ENCODE results near the gene TRIM47.
"Not testable (repeated sequence)": the region's sequence is repeated elsewhere in the genome, so short reads cannot be mapped to it uniquely, and the experiment has no call there.

Gene TRIM47

DNA sequence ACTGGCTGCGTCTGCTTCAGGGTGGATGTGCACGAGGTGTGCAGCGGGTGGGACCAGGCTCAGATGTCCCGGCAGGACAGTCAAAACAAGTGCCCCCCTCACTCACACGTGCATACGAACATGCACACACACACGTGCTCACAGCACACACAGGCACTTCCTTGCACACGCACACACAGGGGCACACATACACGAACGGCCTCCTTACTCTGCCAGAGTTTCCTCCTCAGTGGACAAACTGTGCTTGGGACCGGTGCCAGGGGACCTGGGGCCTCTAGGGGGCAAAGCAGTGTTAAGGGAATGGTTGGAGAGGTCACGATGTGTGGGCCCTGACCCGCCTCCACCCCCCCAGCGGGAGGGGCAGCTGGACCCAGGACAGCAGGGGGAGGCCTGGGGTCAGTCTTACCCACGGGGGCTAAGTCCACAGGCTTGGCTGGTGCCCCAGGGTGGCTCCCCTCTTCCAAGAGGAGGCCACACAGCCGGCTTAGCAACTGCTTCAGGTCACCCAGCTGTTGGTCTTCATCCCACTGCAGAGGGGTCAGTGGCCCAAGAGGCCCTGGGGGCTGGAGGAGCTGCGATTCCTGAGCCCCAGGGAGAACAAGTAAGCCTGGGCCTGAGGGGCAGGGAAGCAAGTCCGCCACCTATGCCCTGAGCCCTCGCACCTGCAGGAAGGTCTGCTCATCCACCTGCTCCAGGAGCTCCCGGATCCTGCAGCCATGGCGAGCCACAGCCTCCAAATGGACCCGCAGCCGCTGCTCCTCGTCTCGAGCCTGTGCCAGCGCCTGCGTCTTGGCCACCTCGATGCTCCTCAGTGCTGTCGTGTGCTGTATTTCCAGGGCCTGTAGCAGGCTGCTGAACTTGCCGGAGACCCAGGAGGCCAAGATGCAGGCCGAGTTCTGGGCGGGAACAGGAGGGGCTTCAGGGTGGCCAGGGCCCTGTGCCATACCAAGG lies 13.5 kb upstream of the TRIM47 start:
- no peak for DNase-seq (ENCODE audit: low read depth)

DNA sequence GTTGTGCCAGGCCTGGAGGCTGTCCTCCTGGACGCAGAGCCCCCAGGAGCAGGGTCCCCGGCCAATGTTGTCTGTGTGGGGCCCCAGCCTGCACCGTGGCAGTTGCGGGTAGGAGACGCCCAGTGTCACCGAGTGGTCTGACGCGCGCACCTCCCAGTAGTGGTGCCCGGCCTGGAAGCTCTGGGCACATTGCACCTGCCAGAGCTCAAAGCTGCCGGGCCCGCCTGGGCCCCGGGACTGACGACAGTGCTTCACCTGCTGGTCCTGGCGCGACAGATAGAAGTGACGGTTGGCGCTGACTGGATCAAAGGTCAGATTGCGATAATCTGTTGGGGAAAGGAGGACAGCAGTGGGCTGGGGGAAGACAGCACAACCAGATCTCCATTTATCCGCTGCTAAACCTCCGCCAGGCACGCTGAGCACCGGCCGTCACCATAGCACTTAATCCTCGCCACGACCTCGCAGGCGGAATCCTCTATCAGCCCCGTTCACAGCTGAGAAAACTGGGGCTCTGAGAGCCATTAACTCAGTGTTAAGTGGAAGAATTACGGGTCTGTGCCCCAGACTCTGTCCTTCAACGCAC lies 12.7 kb upstream of the TRIM47 start:
- no peak for DNase-seq (ENCODE audit: low read depth)

DNA sequence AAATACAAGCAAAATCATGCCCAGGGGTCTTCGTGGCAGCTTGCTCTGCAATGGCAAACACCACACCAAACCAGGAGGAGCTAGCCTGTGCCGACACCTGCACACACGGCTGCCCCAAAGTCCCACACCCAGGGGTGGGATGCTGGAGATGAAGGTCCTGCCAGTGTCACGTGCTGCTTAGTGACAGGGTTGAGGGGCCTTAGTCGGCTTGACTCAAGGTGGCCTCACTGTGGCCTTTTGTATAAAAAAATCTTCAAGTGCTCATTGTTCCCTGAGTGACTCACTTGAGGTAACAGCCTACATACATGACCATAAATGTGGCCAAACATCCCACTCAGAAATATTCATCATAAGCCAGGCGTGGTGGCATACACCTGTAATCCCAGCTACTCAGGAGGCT lies 11.1 kb upstream of the TRIM47 start:
- no peak for DNase-seq (ENCODE audit: low read depth)

DNA sequence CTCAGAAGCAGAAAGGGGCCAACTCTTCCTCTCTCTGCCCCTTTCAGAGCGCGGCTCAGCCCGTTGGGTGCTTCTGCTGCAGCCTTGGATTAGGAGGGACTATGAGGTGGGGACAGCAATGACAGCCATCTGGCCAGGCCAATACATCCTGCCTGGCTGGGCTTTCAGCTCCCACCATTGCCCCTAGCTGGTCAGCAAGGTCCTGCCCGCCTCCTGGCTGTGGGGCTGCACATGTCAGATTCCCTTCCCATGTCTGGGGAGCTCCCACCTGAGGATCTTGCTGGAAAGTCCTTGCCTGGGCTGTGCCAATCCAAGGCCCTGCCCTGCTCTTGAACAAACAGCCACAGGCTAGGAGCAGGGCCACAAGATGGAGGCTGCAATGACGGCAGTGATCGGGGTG lies 10.1 kb upstream of the TRIM47 start:
- no peak for DNase-seq (ENCODE audit: low read depth)

DNA sequence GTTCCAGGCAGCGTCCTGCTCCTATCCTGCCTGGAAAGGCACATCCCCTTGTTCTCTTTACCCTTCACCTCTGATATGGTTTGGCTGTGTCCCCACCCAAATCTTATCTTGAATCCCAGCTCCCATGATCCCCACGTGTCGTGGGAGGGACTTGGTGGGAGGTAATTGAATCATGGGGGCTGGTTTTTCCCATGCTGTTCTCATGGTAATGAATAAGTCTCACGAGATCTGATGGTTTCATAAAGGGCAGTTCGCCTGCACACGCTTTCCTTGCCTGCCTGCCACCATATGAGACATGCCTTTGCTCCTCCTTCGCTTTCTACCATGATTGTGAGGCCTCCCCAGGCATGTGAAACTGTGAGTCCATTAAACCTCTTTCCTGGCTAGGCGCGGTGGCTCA lies 7.5 kb upstream of the TRIM47 start:
- DNase-seq (ENCODE audit: low read depth) = not testable (repeated sequence)

DNA sequence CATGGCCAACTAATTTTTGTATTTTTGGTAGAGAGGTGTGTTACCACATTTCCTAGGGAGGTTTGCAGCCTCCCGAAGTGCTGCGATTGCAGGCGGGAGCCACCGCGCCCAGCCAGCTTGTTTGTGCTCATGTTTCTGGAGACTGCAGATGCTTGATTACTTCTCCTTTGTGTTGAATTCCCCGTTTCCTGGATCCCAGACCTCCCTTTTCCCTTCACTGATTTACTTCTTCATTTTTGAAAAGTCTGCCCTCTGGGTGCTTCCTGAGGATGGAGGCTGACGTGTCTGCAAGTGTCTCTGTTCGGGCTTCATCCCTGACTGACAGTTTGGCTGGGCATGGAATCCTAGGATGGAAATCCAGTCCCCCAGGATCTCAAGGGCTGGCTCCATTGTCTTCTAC lies 7.0 kb upstream of the TRIM47 start:
- DNase-seq (ENCODE audit: low read depth) = no peak

DNA sequence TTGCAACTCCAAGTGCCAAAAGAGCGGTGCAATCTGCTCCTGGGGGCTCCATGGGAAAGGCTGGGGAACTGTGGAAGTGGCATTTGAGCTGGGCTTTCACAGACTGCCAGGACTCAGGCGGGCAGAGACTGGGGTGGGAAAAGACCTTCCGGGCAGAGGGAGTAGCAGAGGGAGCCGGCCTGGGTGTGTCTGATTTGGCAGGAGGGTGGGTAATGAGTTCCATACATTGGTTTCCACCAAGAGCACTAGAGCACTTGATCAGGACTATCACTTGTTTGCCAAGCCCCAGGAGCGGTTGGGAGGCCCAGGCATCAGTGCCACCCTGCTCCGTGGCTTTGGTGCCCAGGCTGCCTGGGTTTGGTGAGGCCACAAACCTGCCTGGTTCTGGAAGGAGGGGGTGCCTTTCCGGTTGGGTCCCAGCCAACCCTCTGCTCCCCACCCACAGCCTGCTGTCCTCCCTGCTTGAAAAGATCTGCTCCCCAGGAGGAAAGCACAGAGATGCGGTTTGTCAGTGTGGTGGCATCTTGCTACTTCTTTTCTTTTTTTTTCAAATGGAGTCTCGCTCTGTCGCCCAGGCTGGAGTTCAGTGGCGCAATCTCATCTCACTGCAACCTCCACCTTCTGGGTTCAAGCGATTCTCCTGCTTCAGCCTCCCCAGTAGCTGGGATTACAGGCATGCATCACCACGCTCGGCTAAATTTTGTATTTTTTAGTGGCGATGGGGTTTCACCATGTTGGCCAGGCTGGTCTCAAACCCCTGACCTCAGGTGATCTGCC lies 3.5 kb upstream of the TRIM47 start:
- no peak for DNase-seq (ENCODE audit: low read depth)

DNA sequence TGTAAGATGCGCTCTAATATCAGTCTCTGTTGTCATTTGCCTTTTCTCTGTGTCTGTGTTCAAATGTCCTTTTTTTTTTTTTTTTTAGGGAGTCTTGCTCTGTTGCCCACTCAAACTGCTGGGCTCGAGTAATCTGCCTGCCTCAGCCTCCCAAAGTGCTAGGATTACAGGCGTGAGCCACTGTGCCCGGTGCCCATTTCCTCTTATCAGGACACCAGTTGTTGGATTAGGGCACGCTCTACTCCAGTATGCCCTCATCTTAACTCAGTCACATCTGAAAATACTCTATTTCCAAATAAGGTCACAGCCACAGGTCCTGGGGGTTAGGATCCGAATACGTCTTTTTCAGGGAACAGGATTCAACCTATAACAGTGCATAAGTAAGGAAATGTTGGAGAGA lies 1.9 kb upstream of the TRIM47 start:
- DNase-seq (ENCODE audit: low read depth) = no peak

DNA sequence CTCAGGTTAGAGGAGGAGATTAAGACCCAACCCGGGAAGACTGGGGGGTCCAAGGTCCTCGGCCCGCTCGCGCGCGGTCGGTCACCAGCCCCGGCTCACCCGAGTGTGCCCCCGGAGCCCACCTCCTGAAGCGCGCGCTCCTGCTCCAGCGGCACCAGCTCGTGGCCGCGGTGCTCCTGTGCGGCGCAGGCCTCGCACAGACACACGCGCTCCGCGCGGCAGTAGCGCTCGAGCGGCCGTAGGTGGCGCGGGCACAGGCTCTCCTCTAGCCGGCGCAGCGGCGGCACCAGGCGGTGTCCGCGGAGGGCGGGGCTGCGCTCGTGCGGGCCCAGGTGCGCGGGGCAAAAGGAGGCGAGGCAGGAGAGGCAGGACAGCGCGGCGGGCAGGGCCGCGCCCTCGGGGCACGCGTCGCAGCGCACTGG lies 618 bp downstream of the TRIM47 start:
- DNase-seq (ENCODE audit: low read depth) = no peak

DNA sequence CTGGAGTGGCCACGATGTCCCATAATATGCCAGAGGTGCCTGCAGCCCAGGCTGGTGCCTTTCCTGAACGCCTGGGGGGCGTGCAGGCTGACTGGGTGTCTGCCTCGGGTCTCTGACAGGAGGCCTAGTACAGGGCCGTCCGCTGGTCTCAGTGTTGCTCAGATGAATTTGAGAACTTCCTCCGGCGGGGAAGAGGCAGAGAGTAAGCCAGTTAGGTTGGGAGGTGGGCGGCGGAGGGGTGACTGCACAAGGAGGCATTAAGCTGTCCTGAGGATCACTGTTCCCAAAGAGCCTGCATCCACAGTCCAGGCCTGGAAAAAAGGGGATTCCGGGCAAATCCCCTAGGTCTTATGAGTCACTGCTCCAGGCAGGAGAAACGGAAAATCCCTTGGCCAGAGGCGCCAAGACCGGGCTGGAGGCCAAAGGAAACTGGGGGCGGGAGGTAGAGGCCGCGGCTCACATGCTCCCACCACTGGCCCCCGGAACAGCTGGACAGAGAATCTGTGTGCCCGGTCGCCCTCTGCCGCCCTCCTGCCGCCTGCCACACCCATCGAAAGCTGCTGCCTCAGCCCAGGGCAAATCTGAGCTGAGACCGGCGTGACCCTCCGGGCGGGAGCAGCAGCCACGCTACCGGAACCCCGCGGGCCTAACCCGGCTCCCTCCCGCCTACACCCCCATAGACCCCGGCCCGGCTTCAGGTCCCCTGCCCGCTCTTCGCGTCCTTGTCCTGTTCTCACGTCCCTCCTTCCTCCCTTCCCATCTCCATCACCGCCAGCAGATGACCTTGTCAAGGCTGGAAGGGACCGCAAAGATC lies 1.2 kb downstream of the TRIM47 start:
- DNase-seq (ENCODE audit: low read depth) = peak; percentile 84

DNA sequence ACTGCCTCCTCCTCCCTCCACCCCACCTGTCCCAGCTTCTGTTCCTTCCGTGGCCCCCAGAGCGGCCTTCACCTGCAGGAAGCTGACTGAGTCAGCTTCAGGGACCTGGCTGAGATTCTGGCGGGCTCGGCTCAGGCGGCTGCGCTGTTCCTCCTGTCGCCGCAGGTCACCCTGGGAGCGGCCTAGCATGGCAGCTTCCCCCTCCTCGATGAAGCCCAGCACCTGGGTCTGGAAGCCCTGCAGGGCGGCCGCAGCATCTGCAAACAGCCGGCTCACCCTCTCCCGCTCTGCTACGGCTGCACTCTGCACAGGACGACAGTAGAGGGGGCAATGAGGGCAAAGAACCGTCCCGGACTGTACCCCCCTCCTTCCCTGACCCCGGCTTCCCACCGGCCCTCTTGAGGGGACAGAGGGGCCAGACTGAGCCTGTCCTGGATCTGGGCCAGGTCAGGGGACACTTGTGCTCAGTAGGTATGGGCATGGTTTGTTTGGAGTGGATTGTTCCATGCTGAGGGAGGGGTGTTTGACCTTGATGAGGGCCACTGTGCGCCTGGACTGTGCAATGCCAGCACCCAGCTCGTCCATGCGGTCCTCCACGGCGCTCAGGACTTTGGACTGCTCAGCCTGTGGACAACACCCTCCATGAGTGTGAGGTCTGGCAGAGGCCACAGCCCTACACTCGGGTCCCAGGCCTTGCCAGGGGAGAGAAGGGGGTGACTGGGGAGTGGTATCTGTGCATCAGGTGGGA lies 2.0 kb downstream of the TRIM47 start:
- DNase-seq (ENCODE audit: low read depth) = no peak

DNA sequence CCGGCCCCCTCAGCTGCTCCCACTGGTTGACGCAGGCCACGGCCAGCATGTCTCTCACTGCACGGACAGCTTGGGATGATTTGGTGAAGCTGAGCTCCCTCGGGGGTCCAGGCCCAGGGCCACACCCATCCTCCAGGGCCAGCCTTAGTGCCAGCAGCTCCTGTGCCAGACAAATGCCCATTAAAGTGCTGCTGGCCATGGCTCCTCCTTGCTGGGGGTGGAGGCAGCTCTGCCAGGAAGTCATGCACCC lies 2.5 kb downstream of the TRIM47 start:
- no peak for DNase-seq (ENCODE audit: low read depth)

DNA sequence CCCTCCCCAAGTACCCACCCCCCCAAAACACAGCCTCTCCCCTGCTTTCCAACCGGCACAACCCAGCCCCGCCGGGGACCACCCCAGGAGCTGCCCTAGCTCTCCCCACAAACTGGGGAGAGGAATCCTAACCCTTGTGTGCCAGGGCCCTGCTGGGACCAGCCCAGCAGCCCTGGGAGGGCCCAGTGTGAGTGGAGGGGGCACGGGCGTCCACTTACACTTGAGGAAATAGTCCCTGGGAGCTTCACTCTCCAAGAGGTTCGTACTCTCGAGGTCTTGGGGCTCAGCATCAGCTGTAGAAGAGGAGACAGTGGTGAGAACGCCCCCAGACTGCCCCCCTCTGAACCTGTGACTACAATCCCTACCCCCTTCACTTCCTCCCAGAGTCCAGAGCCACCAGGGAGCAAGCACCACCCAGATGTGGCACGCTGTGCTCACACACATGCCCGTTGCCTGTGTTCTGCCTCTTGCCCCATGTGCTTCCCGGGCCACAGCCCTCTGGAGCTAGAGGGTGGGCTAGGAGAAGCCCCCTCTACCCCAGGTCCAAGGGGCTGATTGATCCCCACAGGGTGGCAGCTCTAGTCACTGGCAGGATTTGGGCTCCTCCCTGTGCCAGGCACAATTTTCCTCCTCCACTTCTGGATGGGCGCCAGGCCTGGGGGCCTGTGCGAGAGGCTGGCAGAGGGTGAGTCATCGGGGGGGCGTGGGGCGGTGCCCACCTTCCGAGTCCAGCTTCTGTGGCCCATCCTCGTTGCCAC lies 3.0 kb downstream of the TRIM47 start:
- no peak for DNase-seq (ENCODE audit: low read depth)

DNA sequence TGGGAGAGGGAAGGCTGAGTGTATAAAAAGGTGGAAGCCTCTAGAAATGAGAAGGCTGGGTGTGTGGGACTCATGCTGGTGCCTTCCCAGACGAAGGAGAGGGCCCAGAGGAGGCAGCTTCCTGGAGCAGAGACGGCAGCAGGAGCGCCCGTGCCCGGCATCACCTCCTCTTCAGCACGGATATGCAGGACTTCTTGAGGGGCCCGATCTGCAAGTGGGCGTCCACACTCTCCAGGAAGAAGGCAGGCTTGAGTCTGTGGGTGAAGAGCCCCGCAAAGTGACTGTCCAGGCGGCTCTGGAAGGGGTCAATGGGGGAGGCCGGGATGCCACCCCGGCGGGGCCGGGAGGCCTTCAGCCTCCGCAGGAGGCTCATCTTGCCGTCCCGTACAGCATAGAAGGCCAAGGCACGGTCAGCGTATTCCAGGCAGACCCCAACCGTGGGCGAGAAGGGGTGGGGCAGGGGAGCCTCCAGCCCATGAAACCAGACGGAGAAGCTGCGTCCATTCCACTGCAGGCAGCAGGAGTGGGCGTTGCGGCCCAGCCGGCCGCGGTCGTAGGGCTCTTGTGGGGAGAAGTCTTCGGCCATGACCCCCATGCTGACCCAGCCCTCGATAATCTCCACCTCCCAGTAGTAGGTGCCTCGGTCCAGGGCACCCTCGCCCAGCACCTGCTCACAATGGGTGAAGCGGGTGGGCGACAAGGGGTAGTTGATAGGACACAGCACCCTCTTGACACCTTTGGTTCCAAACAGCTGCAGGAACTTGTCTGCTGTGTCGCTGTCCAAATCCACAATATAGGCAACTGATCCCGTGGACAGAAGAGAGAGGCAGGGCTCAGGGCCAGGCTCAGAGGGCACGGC lies 3.8 kb downstream of the TRIM47 start:
- DNase-seq (ENCODE audit: low read depth) = no peak

DNA sequence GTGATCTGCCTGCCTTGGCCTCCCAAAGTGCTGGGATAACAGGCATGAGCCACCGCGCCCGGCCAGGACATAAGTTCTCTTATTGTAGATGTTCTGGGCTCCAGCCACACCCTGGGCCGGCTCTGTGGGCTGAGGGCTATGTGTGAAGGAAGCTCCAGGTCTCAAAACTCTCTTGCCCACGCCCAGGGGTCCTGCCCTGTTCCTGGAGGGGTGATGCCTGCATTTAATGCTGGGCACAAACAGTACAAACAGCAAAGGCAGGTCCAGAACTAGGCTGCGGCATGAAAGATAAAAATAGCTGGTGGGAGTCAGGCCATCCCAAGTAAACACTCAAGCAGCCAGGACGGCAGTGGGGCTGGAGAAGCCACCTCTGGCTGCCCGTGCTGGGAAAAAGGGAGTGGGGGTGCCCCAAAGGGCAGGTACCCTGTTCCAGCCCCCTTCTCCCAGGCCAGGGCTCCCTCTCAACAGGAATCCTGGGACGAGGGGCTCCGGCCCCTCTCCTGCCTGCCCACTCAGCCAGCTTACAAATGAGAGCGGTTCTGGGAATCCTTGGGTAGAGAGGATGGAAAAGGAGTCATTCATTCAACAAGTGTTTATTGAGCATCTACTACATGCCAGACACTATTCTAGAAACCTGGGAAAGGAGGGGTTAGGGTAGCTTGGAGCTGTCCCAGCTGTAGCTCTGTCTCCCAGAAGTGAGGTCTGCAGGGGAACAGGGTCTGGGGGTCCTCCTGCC lies 4.6 kb downstream of the TRIM47 start:
- no peak for DNase-seq (ENCODE audit: low read depth)

DNA sequence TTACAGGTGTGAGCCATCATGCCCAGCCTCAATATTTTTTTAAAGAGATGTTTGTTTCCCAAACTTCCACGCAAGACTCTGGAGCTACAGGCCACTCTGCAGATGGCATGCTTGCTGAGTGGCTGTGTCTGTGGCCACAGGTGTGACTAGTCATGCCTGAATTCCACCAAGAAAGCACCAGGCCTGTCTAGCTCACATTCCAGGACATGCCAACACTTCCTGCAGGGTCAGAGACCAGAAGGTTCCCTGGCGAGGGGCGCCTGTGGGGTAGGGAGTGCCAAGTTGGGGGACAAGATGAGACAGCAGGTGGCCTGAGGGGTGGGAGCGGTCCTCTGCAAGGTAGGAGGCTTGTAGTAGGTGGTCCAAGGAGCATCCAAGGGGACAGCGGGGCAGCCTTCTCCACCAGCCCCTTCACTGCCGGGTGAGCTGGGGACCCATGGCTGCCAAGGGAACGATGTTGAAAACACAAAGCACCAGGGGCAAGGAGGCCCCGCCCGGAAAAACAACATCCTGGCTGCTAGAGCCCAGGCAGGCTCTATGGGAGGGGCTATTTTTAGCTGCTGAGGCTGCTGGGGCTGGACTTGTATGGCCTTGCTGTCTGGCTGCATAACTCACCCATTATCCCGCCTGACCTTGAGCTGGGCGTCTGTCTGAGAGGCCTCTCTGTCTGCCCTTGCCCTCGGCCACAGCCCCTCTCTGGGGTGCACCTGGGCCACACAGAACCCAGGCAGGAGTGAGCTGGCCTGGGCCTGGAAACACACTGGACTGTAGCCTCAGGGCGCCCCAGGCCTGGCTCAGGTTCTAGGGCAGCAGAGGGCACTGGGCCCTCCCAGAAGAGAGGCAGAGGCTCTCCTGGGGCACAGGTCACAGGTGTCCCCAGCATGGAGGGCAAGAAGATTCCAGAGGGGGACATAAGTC lies 5.7 kb downstream of the TRIM47 start:
- peak; percentile 53 for DNase-seq (ENCODE audit: low read depth)

DNA sequence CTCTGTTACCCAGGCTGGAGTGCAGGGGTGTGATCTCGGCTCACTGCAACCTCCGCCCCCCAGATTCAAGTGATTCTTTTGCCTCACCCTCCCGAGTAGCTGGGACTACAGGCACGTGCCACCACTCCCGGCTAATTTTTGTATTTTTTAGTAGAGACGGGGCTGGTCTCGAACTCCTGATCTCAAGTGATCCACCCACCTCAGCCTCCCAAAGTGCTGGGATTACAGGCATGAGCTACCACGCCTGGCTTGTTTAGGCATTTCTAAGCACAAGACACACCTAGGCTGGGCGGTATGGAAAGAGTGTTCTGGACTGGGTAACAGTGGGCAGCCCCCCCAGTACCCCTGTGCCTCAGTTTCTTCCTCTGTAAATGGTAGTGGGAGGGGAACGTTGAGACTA lies 8.2 kb downstream of the TRIM47 start:
- not testable (repeated sequence) for DNase-seq (ENCODE audit: low read depth)

Measured in GM04504 (cell line).